Mammary epithelial cell (primary cell): ENCODE data around the gene TSPEAR.

Experiments
- EZH2 ChIP-seq: IDR thresholded peaks from 2 replicates; pipeline ENCODE4 v1.6.1; 2012; ENCODE audit warnings: low read length, inconsistent platforms, borderline replicate concordance
- TF ChIP-seq, protein P1 (sequence below), 2 donors: IDR thresholded peaks in 1 of 2; conservative IDR thresholded peaks in 1 of 2; 2 replicates each; pipeline ENCODE4 v1.5.1; 2011 to 2012; ENCODE audit warnings: inconsistent platforms in 2 of 2, low read length in 2 of 2, mild to moderate bottlenecking in 2 of 2, control low read depth in 1 of 2, low read depth in 1 of 2; ENCODE audit not compliant: insufficient read depth in 1 of 2; ENCODE audit errors: extremely low read depth in 1 of 2

DNA sequence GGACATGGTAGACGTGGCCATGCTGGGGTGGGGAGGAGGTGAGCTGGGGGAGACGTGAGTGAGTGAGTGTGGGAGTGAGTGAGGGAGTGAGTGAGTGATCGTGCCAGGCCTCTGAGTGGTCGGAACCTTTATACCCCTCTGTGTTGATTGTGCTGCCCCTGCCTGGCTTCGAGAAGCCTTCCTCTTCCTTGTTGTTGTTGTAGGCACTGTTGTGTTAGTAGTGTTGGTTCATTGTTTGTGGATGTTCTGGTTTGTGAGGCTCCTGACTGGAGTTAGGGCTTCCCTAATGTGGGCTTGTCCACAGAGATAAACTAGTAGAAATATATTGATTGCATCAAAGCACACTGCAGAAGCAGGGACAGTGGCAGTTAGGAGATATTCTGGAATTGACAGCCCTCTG lies 152.7 kb downstream of the TSPEAR start, which contains the start of gene KRTAP10-3:
- no peak for TF ChIP-seq EZH2
- TF ChIP-seq, protein P1, sequence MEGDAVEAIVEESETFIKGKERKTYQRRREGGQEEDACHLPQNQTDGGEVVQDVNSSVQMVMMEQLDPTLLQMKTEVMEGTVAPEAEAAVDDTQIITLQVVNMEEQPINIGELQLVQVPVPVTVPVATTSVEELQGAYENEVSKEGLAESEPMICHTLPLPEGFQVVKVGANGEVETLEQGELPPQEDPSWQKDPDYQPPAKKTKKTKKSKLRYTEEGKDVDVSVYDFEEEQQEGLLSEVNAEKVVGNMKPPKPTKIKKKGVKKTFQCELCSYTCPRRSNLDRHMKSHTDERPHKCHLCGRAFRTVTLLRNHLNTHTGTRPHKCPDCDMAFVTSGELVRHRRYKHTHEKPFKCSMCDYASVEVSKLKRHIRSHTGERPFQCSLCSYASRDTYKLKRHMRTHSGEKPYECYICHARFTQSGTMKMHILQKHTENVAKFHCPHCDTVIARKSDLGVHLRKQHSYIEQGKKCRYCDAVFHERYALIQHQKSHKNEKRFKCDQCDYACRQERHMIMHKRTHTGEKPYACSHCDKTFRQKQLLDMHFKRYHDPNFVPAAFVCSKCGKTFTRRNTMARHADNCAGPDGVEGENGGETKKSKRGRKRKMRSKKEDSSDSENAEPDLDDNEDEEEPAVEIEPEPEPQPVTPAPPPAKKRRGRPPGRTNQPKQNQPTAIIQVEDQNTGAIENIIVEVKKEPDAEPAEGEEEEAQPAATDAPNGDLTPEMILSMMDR (conservative IDR thresholded peaks at IDR 0.05 in 1 of 2, IDR thresholded peaks at IDR 0.05 in 1 of 2; ENCODE audit: extremely low read depth in 1 of 2, insufficient read depth in 1 of 2, low read depth in 1 of 2, low read length in 2 of 2) = no peak
